ENCODE data around the gene NFX1.
"Not testable (repeated sequence)": the region's sequence is repeated elsewhere in the genome, so short reads cannot be mapped to it uniquely, and the experiment has no call there.

GRCh38 chr9:33402371-33402770, 112.1 kb downstream of the NFX1 start, which contains the start of gene AQP7:
- TF ChIP-seq, protein P1, sequence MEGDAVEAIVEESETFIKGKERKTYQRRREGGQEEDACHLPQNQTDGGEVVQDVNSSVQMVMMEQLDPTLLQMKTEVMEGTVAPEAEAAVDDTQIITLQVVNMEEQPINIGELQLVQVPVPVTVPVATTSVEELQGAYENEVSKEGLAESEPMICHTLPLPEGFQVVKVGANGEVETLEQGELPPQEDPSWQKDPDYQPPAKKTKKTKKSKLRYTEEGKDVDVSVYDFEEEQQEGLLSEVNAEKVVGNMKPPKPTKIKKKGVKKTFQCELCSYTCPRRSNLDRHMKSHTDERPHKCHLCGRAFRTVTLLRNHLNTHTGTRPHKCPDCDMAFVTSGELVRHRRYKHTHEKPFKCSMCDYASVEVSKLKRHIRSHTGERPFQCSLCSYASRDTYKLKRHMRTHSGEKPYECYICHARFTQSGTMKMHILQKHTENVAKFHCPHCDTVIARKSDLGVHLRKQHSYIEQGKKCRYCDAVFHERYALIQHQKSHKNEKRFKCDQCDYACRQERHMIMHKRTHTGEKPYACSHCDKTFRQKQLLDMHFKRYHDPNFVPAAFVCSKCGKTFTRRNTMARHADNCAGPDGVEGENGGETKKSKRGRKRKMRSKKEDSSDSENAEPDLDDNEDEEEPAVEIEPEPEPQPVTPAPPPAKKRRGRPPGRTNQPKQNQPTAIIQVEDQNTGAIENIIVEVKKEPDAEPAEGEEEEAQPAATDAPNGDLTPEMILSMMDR (IDR thresholded peaks at IDR 0.05; ENCODE audit: insufficient read depth, low read depth, low read length) = not testable (repeated sequence)
- TF ChIP-seq EZH2 (IDR thresholded peaks at IDR 0.05; ENCODE audit: insufficient read depth, low read length) = not testable (repeated sequence)
